ENCODE results near the gene DLG2. TPM values are rescaled to one million over a fixed set of nuclear protein-coding genes. Genes with fewer than 3 reads are reported as not detected.

The DLG2 gene
- total and polyA plus RNA-seq, 9 of the 15 experiments (the other 6 are each of a cell fraction or from before 2014, with no cell fraction given) = 0.52 to 1.6 (median 0.95) TPM

- TF ChIP-seq CHD4 (IDR thresholded peaks at IDR 0.05; ENCODE audit: insufficient read depth, insufficient replicate concordance, low read depth, low read length, poor library complexity, severe bottlenecking) = no peak
- no peak for TF ChIP-seq ZNF280A (IDR thresholded peaks at IDR 0.05; ENCODE audit: low read depth, partially characterized antibody)
Observed at GRCh38 chr11:84691830-84692229, 935.3 kb downstream of the DLG2 start (continued).

GRCh38 chr11:84687433-84687832 lies 939.7 kb downstream of the DLG2 start:
- Histone ChIP-seq H3K9me1 (ENCODE audit: control insufficient read depth, insufficient read depth, low read length) (no peaks in the 10 kb centered on the region), H3K9ac (ENCODE audit: insufficient read depth in 1 of 2, low read depth in 2 of 2, low read length in 2 of 2) (no peak overlapping the region), H3K4me3 (no peak overlapping the region), H3K27ac (ENCODE audit: extremely low read depth, low read depth, low read length) (no peak overlapping the region), H3K9me3 (replicated peaks; ENCODE audit: control insufficient read depth, insufficient read depth, low read depth, low read length) (no peaks in the 10 kb centered on the region), H3K79me2 (ENCODE audit: control insufficient read depth, insufficient read depth, low read length) (no peaks in the 10 kb centered on the region), H2AFZ (ENCODE audit: low read depth, low read length) (no peak overlapping the region), H3K36me3 (ENCODE audit: control insufficient read depth, insufficient read depth, low read length) (no peaks in the 10 kb centered on the region), H3K4me2 (ENCODE audit: insufficient read depth, low read length) (no peak overlapping the region), H4K20me1 (replicated peaks; ENCODE audit: control insufficient read depth, insufficient read depth, low read length) (no peaks in the 10 kb centered on the region), H3K27me3 (ENCODE audit: control insufficient read depth in 2 of 2, insufficient read depth in 2 of 2, low read length in 2 of 2) (no peaks in the 10 kb centered on the region), H3K4me1 (replicated peaks in 1 of 2; ENCODE audit: control insufficient read depth in 2 of 2, insufficient read depth in 2 of 2, low read length in 2 of 2) (no peaks in the 10 kb centered on the region)
- ChIA-PET POLR2A (no interaction called here), CTCF (ENCODE audit: low intra/inter-chr PET ratio) (no interaction called here)
- no peak for DNase-seq (ENCODE audit: extremely low read depth in 1 of 4, low spot score in 3 of 4)
- FAIRE-seq = no peak
- in situ Hi-C loops (cut with MboI) = no loop called here
- intact Hi-C loops (cut with micrococcal nuclease) = no loop called here
- no peak for ATAC-seq
- no TSS peak for BruUV-seq (replicated peaks)
- TF ChIP-seq BCLAF1 (IDR thresholded peaks at IDR 0.05; ENCODE audit: borderline replicate concordance in 1 of 2, control insufficient read depth in 1 of 2, low read depth in 2 of 2, low read length in 1 of 2) (no peak), E2F5 (CRISPR knock-in tag; IDR thresholded peaks at IDR 0.05) (no peak), PHF20 (IDR thresholded peaks at IDR 0.05; ENCODE audit: partially characterized antibody) (no peak), ZBTB8A (IDR thresholded peaks at IDR 0.05; ENCODE audit: partially characterized antibody) (no peak), CC2D1A (IDR thresholded peaks at IDR 0.05) (no peak), TFAP4 (CRISPR knock-in tag; IDR thresholded peaks at IDR 0.05; ENCODE audit: borderline replicate concordance) (no peak), GTF2A2 (tag; IDR thresholded peaks at IDR 0.05) (no peak), SNAPC5 (CRISPR knock-in tag; IDR thresholded peaks at IDR 0.05) (no peak), MAFK (IDR thresholded peaks at IDR 0.05; ENCODE audit: low read length) (no peak), THRA (IDR thresholded peaks at IDR 0.05) (no peak), ZNF324 (CRISPR knock-in tag; IDR thresholded peaks at IDR 0.05) (no peak), KLF16 (IDR thresholded peaks at IDR 0.05) (no peak)

Measured in K562 (cell line).